ENCODE data around the gene PCNX2.

Gene PCNX2

GRCh38 chr1:232978091-232978634, 317.4 kb downstream of the PCNX2 start:
- H3K36me3 ChIP-seq (ENCODE audit: control insufficient read depth, insufficient read depth, low read length) = peaks cover 5% of the 10 kb centered on the region
- H3K4me1 ChIP-seq (ENCODE audit: control insufficient read depth, insufficient read depth, low read length) = peaks cover 15% of the 10 kb centered on the region

GRCh38 chr1:232974971-232975370, 320.6 kb downstream of the PCNX2 start:
- no peak overlapping the region for H3K9ac ChIP-seq (ENCODE audit: low read length)
- peaks cover 15% of the 10 kb centered on the region for H3K4me1 ChIP-seq (ENCODE audit: control insufficient read depth, insufficient read depth, low read length)
- H3K36me3 ChIP-seq (ENCODE audit: control insufficient read depth, insufficient read depth, low read length) = peaks cover 11% of the 10 kb centered on the region
- no peak overlapping the region for H3K4me3 ChIP-seq (ENCODE audit: low read length)
- no peaks in the 10 kb centered on the region for H3K9me3 ChIP-seq (ENCODE audit: control insufficient read depth, low read length)
- H3K27me3 ChIP-seq (ENCODE audit: control insufficient read depth, insufficient read depth, low read length) = no peaks in the 10 kb centered on the region

More at GRCh38 chr1:232978091-232978634, 317.4 kb downstream of the PCNX2 start:
- Histone ChIP-seq H3K9ac (ENCODE audit: low read length) (no peak overlapping the region), H3K4me3 (ENCODE audit: low read length) (no peak overlapping the region), H3K9me3 (ENCODE audit: control insufficient read depth, low read length) (no peaks in the 10 kb centered on the region), H3K27me3 (ENCODE audit: control insufficient read depth, insufficient read depth, low read length) (no peaks in the 10 kb centered on the region)

GRCh38 chr1:232973652-232974611, 321.6 kb downstream of the PCNX2 start:
- Histone ChIP-seq H3K9ac (ENCODE audit: low read length) (no peak overlapping the region), H3K27me3 (ENCODE audit: control insufficient read depth, insufficient read depth, low read length) (no peaks in the 10 kb centered on the region), H3K4me3 (ENCODE audit: low read length) (no peak overlapping the region), H3K4me1 (ENCODE audit: control insufficient read depth, insufficient read depth, low read length) (peaks cover 15% of the 10 kb centered on the region), H3K9me3 (ENCODE audit: control insufficient read depth, low read length) (no peaks in the 10 kb centered on the region), H3K36me3 (ENCODE audit: control insufficient read depth, insufficient read depth, low read length) (peaks cover 11% of the 10 kb centered on the region)

GRCh38 chr1:232970508-232970907, 325.0 kb downstream of the PCNX2 start:
- peaks cover 13% of the 10 kb centered on the region for H3K4me1 ChIP-seq (ENCODE audit: control insufficient read depth, insufficient read depth, low read length)
- no peaks in the 10 kb centered on the region for H3K27me3 ChIP-seq (ENCODE audit: control insufficient read depth, insufficient read depth, low read length)
- no peak overlapping the region for H3K4me3 ChIP-seq (ENCODE audit: low read length)
- H3K9ac ChIP-seq (ENCODE audit: low read length) = no peak overlapping the region
- peaks cover 7% of the 10 kb centered on the region for H3K36me3 ChIP-seq (ENCODE audit: control insufficient read depth, insufficient read depth, low read length)
- H3K9me3 ChIP-seq (ENCODE audit: control insufficient read depth, low read length) = no peaks in the 10 kb centered on the region

GRCh38 chr1:232969799-232970198, 325.7 kb downstream of the PCNX2 start:
- no peak overlapping the region for H3K4me3 ChIP-seq (ENCODE audit: low read length)
- no peaks in the 10 kb centered on the region for H3K9me3 ChIP-seq (ENCODE audit: control insufficient read depth, low read length)
- no peaks in the 10 kb centered on the region for H3K27me3 ChIP-seq (ENCODE audit: control insufficient read depth, insufficient read depth, low read length)
- H3K9ac ChIP-seq (ENCODE audit: low read length) = no peak overlapping the region
- H3K36me3 ChIP-seq (ENCODE audit: control insufficient read depth, insufficient read depth, low read length) = peaks cover 7% of the 10 kb centered on the region
- H3K4me1 ChIP-seq (ENCODE audit: control insufficient read depth, insufficient read depth, low read length) = peaks cover 13% of the 10 kb centered on the region

GRCh38 chr1:232968965-232969364, 326.6 kb downstream of the PCNX2 start:
- Histone ChIP-seq H3K36me3 (ENCODE audit: control insufficient read depth, insufficient read depth, low read length) (peaks cover 7% of the 10 kb centered on the region), H3K27me3 (ENCODE audit: control insufficient read depth, insufficient read depth, low read length) (no peaks in the 10 kb centered on the region), H3K9me3 (ENCODE audit: control insufficient read depth, low read length) (no peaks in the 10 kb centered on the region), H3K4me3 (ENCODE audit: low read length) (no peak overlapping the region), H3K4me1 (ENCODE audit: control insufficient read depth, insufficient read depth, low read length) (peaks cover 6% of the 10 kb centered on the region), H3K9ac (ENCODE audit: low read length) (no peak overlapping the region)

GRCh38 chr1:232968391-232968790, 327.1 kb downstream of the PCNX2 start:
- no peaks in the 10 kb centered on the region for H3K9me3 ChIP-seq (ENCODE audit: control insufficient read depth, low read length)

GRCh38 chr1:232966663-232967062, 328.9 kb downstream of the PCNX2 start:
- Histone ChIP-seq H3K36me3 (ENCODE audit: control insufficient read depth, insufficient read depth, low read length) (peaks cover 7% of the 10 kb centered on the region), H3K9me3 (ENCODE audit: control insufficient read depth, low read length) (no peaks in the 10 kb centered on the region), H3K9ac (ENCODE audit: low read length) (no peak overlapping the region), H3K4me1 (ENCODE audit: control insufficient read depth, insufficient read depth, low read length) (peaks cover 6% of the 10 kb centered on the region), H3K4me3 (ENCODE audit: low read length) (no peak overlapping the region), H3K27me3 (ENCODE audit: control insufficient read depth, insufficient read depth, low read length) (no peaks in the 10 kb centered on the region)

More at GRCh38 chr1:232968391-232968790, 327.1 kb downstream of the PCNX2 start:
- Histone ChIP-seq H3K9ac (ENCODE audit: low read length) (no peak overlapping the region), H3K36me3 (ENCODE audit: control insufficient read depth, insufficient read depth, low read length) (peaks cover 7% of the 10 kb centered on the region), H3K4me1 (ENCODE audit: control insufficient read depth, insufficient read depth, low read length) (peaks cover 6% of the 10 kb centered on the region), H3K27me3 (ENCODE audit: control insufficient read depth, insufficient read depth, low read length) (no peaks in the 10 kb centered on the region), H3K4me3 (ENCODE audit: low read length) (no peak overlapping the region)

GRCh38 chr1:232965912-232966217, 329.7 kb downstream of the PCNX2 start:
- Histone ChIP-seq H3K9me3 (ENCODE audit: control insufficient read depth, low read length) (no peaks in the 10 kb centered on the region), H3K4me3 (ENCODE audit: low read length) (no peak overlapping the region), H3K36me3 (ENCODE audit: control insufficient read depth, insufficient read depth, low read length) (no peaks in the 10 kb centered on the region), H3K4me1 (ENCODE audit: control insufficient read depth, insufficient read depth, low read length) (peaks cover 6% of the 10 kb centered on the region), H3K9ac (ENCODE audit: low read length) (peak overlapping the region; percentile 8), H3K27me3 (ENCODE audit: control insufficient read depth, insufficient read depth, low read length) (no peaks in the 10 kb centered on the region)

- no peaks in the 10 kb centered on the region for H3K36me3 ChIP-seq (ENCODE audit: control insufficient read depth, insufficient read depth, low read length)
- no peaks in the 10 kb centered on the region for H3K9me3 ChIP-seq (ENCODE audit: control insufficient read depth, low read length)
- no peaks in the 10 kb centered on the region for H3K27me3 ChIP-seq (ENCODE audit: control insufficient read depth, insufficient read depth, low read length)
- no peak overlapping the region for H3K9ac ChIP-seq (ENCODE audit: low read length)
- no peak overlapping the region for H3K4me3 ChIP-seq (ENCODE audit: low read length)
- peaks cover 6% of the 10 kb centered on the region for H3K4me1 ChIP-seq (ENCODE audit: control insufficient read depth, insufficient read depth, low read length)
Measured at GRCh38 chr1:232965124-232965911, 330.2 kb downstream of the PCNX2 start.

- Histone ChIP-seq H3K9ac (ENCODE audit: low read length) (no peak overlapping the region), H3K4me1 (ENCODE audit: control insufficient read depth, insufficient read depth, low read length) (peaks cover 6% of the 10 kb centered on the region), H3K4me3 (ENCODE audit: low read length) (no peak overlapping the region), H3K9me3 (ENCODE audit: control insufficient read depth, low read length) (no peaks in the 10 kb centered on the region), H3K36me3 (ENCODE audit: control insufficient read depth, insufficient read depth, low read length) (no peaks in the 10 kb centered on the region), H3K27me3 (ENCODE audit: control insufficient read depth, insufficient read depth, low read length) (no peaks in the 10 kb centered on the region)
Measured at GRCh38 chr1:232964601-232965000, 330.9 kb downstream of the PCNX2 start.

All from mucosa of stomach (tissue), 1 donor.